GM12878 (cell line): Measurements from ENCODE around the gene MTX1. TPM values are rescaled to one million over a fixed set of nuclear protein-coding genes. Genes with fewer than 3 reads are reported as not detected.

Experiments used
- ATAC-seq: fragments of 200-7000 bp; cut with Tn5 transposase; 3 replicates; pipeline ENCODE4 v1.9.1; 2020; ENCODE audit warnings: mild to moderate bottlenecking, moderate library complexity
- BruUV-seq: library from RNA; stranded (reverse); fragments of 400-500 nt; replicated peaks from 2 replicates; lab custom pipeline; 2021; lab: Mats Ljungman, UMichigan
- CTCF ChIA-PET: fragments of 300-600 bp; sonication (Branson Sonifier 250); formaldehyde crosslinking; extraction: SDS; loops from one replicate; lab custom pipeline; 2021; ENCODE audit warnings: inconsistent platforms; lab: Yijun Ruan, JAX
- POLR2A ChIA-PET: fragments of 350-600 bp; formaldehyde crosslinking; extraction: SDS; loops from one replicate; lab custom pipeline; 2021; ENCODE audit warnings: inconsistent platforms; lab: Charles Lee
- RAD21 ChIA-PET: fragments of 300-600 bp; sonication (Branson Sonifier 250); formaldehyde crosslinking; loops from one replicate; lab custom pipeline; 2023; ENCODE audit warnings: antibody characterized with exemption; ENCODE audit not compliant: unreplicated experiment; lab: Charles Lee
- SMC1A ChIA-PET: fragments of 300-600 bp; sonication (Branson Sonifier 250); formaldehyde crosslinking; loops from one replicate; lab custom pipeline; 2023; ENCODE audit not compliant: unreplicated experiment, uncharacterized antibody; lab: Charles Lee
- DNase-seq: peaks from one replicate; pipeline ENCODE4 v3.0.0-alpha.2; 2011; ENCODE audit warnings: low read depth, low spot score
- FAIRE-seq: peaks from 3 replicates; lab custom pipeline; 2011; peaks lifted over from hg19 to GRCh38; lab: Jason Lieb, UNC
- H2AFZ ChIP-seq: 2 replicates; pipeline ENCODE4 v1.6.0; 2011; ENCODE audit warnings: low read depth, low read length, control low read depth; ENCODE audit not compliant: control insufficient read depth
- H3K27ac ChIP-seq: 2 replicates; pipeline ENCODE4 v1.5.1; 2011; ENCODE audit warnings: control low read depth; ENCODE audit not compliant: control insufficient read depth, insufficient read depth
- H3K27me3 ChIP-seq, 2 experiments: replicated peaks in 1 of 2; 2 replicates each; pipeline versions ENCODE4 v1.6.0 to v1.6.1; 2011; ENCODE audit warnings: low read length in 1 of 2; ENCODE audit not compliant: control insufficient read depth in 2 of 2, insufficient read depth in 2 of 2
- H3K36me3 ChIP-seq, 2 experiments: 2 replicates each; pipeline ENCODE4 v1.5.1; 2011; ENCODE audit warnings: low read length in 1 of 2; ENCODE audit not compliant: control insufficient read depth in 2 of 2, insufficient read depth in 2 of 2
- H3K4me1 ChIP-seq: 2 replicates; pipeline ENCODE4 v1.6.1; 2011; ENCODE audit warnings: mild to moderate bottlenecking, low read length, moderate library complexity, mixed read lengths; ENCODE audit not compliant: control insufficient read depth, insufficient read depth
- H3K4me2 ChIP-seq: 2 replicates; pipeline ENCODE4 v1.6.0; 2011; ENCODE audit warnings: control low read depth; ENCODE audit not compliant: control insufficient read depth, insufficient read depth
- H3K4me3 ChIP-seq: fragments of 200-600 bp; sonication (generic); 2 replicates; pipeline ENCODE4 v1.5.1; 2016
- H3K79me2 ChIP-seq: 2 replicates; pipeline ENCODE4 v1.6.0; 2011; ENCODE audit warnings: low read length; ENCODE audit not compliant: control insufficient read depth, insufficient read depth
- H3K9ac ChIP-seq: 2 replicates; pipeline ENCODE4 v1.8.0; 2011; ENCODE audit warnings: low read length, control low read depth, mixed read lengths; ENCODE audit not compliant: control insufficient read depth, insufficient read depth
- H3K9me3 ChIP-seq: replicated peaks from 3 replicates; pipeline ENCODE4 v1.5.1; 2011; ENCODE audit warnings: mild to moderate bottlenecking, low read length; ENCODE audit not compliant: control insufficient read depth, insufficient read depth
- H4K20me1 ChIP-seq: 2 replicates; pipeline ENCODE4 v1.6.0; 2011; ENCODE audit not compliant: control insufficient read depth, insufficient read depth
- ATF2 ChIP-seq: IDR thresholded peaks from 2 replicates; pipeline ENCODE4 v1.6.1; 2012; ENCODE audit warnings: low read length, inconsistent platforms
- ATF3 ChIP-seq: IDR thresholded peaks from 2 replicates; pipeline ENCODE4 v1.6.1; 2011; ENCODE audit warnings: low read depth, mild to moderate bottlenecking, low read length, moderate library complexity, borderline replicate concordance; ENCODE audit errors: extremely low read depth
- E4F1 ChIP-seq: fragments of 450-650 bp; IDR thresholded peaks from 2 replicates; pipeline ENCODE4 v1.6.1; 2018; ENCODE audit warnings: borderline replicate concordance, mild to moderate bottlenecking; ENCODE audit not compliant: partially characterized antibody
- MXI1 ChIP-seq: fragments of 150-350 bp; IDR thresholded peaks from 2 replicates; pipeline ENCODE4 v1.6.1; 2011; ENCODE audit warnings: low read depth, mild to moderate bottlenecking, inconsistent platforms, low read length, improper control_type of control experiment
- MYB ChIP-seq: fragments of 150-350 bp; IDR thresholded peaks from 2 replicates; pipeline ENCODE4 v1.6.1; 2014; ENCODE audit warnings: mild to moderate bottlenecking, low read depth, low read length, borderline replicate concordance
- RCOR1 ChIP-seq: conservative IDR thresholded peaks from 2 replicates; pipeline ENCODE4 v1.6.1; 2012; ENCODE audit warnings: low read depth, low read length, improper control_type of control experiment
- RELB ChIP-seq: fragments of 450-650 bp; IDR thresholded peaks from 2 replicates; pipeline ENCODE4 v1.6.1; 2017; ENCODE audit warnings: low read depth, mild to moderate bottlenecking, moderate library complexity
- TARDBP ChIP-seq: IDR thresholded peaks from 2 replicates; pipeline ENCODE4 v1.6.1; 2016; ENCODE audit warnings: borderline replicate concordance
- ZNF207 ChIP-seq: fragments of 450-650 bp; IDR thresholded peaks from 2 replicates; pipeline ENCODE4 v1.6.1; 2014; ENCODE audit warnings: antibody characterized with exemption, mild to moderate bottlenecking, borderline replicate concordance
- ZNF622 ChIP-seq: fragments of 450-650 bp; IDR thresholded peaks from 2 replicates; pipeline ENCODE4 v1.6.1; 2017; ENCODE audit warnings: mild to moderate bottlenecking, inconsistent platforms
- WGBS: methylation state at CpG from one replicate; pipeline ENCODE4 v1.1.6; 2016; ENCODE audit warnings: low lambda C conversion rate; ENCODE audit not compliant: insufficient replicate concordance, insufficient coverage; ENCODE audit errors: missing lambda C conversion rate; 5-methylcytosine and 5-hydroxymethylcytosine counted together
- in situ Hi-C: fragments of 300-500 bp; cut with MboI; formaldehyde crosslinking; loops from 9 replicates; pipeline ENCODE4 v1.14.3; 2018; ENCODE audit warnings: mixed read lengths
- intact Hi-C: fragments of 100-400 bp; cut with micrococcal nuclease; formaldehyde crosslinking; loops from one replicate; pipeline ENCODE4 v1.14.2; 2022; ENCODE audit not compliant: unreplicated experiment
- polyA plus RNA-seq, 11 experiments: library from polyadenylated mRNA; depleted of rRNA in 4 of 11; unstranded in 6 of 11; stranded (reverse) in 5 of 11; fragments of >200 nt; fragmentation: Nextera tagmentation in 4 of 11; fragmentation: Illumina TruSeq in 1 of 11; extraction: Ambion mirVana in 4 of 11; extraction: Trizol in 1 of 11; gene quantifications; 1 replicate in 1 of 11; 2 replicates in 10 of 11; pipeline versions ENCODE4 v1.2.1 to v1.2.3, GENCODE V29; 2011 to 2016; ENCODE audit warnings: inconsistent platforms in 2 of 11, missing spikeins in 2 of 11, low read depth in 1 of 11
- total RNA-seq, 4 experiments: library from RNA; depleted of rRNA in 3 of 4; stranded (reverse); fragments of >200 nt in 3 of 4; fragmentation: Illumina TruSeq in 1 of 4; extraction: Trizol in 1 of 4; gene quantifications; 2 replicates each; pipeline versions ENCODE4 v1.2.1 to v1.2.3, GENCODE V29; 2013 to 2021

MTX1 gene
- total and polyA plus RNA-seq, 10 of the 15 experiments (the other 5 are each of a cell fraction or from before 2014, with no cell fraction given): 15.8 to 92.0 (median 49.1) TPM

GRCh38 chr1:155247667-155248553 lies 39.4 kb downstream of the MTX1 start:
- Histone ChIP-seq H3K4me3 (no peak overlapping the region), H3K4me1 (peaks cover 8% of the 10 kb centered on the region), H3K27ac (no peak overlapping the region), H3K79me2 (peaks cover 12% of the 10 kb centered on the region), H3K9me3 (no peaks in the 10 kb centered on the region), H4K20me1 (no peaks in the 10 kb centered on the region), H3K4me2 (no peak overlapping the region), H3K27me3 (no peaks in the 10 kb centered on the region), H3K9ac (no peak overlapping the region), H2AFZ (no peak overlapping the region), H3K36me3 (no peaks in the 10 kb centered on the region)
- SMC1A ChIA-PET: interaction anchor here (1.1 to 1.6 kb wide), 3 partner anchors 69 to 337 kb away, joined by 3 to 5 read pairs (median 4); no protein-coding TSS in a partner anchor
- BruUV-seq: no TSS peak
- DNase-seq (no peak), ATAC-seq (no peak), FAIRE-seq (no peak)
- TF ChIP-seq ZNF622 (no peak), ZNF207 (no peak), E4F1 (no peak), RELB (no peak), RCOR1 (no peak), ATF2 (no peak), MXI1 (no peak), TARDBP (no peak), MYB (no peak), ATF3 (no peak)
- RAD21 ChIA-PET: no interaction called here
- in situ Hi-C loops (no loop called here), intact Hi-C loops (no loop called here)
- CTCF ChIA-PET: interaction anchor here (1.0 to 9.6 kb wide), 10 partner anchors 13 to 344 kb away, joined by 3 to 225 read pairs (median 4); partner anchors contain the start of genes CLK2, HCN3, KRTCAP2 and RUSC1
- POLR2A ChIA-PET: interaction anchor here (1.3 kb wide), 1 partner anchor 76 kb away, joined by 3 read pairs; no protein-coding TSS in a partner anchor
- 73% methylated on average over 23 of the region's 26 CpGs for WGBS
